Kidney (tissue), 14 donors: ENCODE measurements around the gene SREBF1. TPM values are rescaled to one million over a fixed set of nuclear protein-coding genes. Genes with fewer than 3 reads are reported as not detected.

Experiments used
- DNase-seq, 5 donors: peaks; one replicate each; pipeline ENCODE4 v3.0.0-alpha.2; 2013 to 2020
- FAIRE-seq: peaks from 2 replicates; lab custom pipeline; 2012; peaks lifted over from hg19 to GRCh38; lab: Jason Lieb, UNC
- H3K27ac ChIP-seq, 2 donors: one replicate each; pipeline ENCODE4 v1.7.0; 2013; ENCODE audit warnings: low read depth in 2 of 2, low read length in 2 of 2, inconsistent platforms in 1 of 2
- H3K27me3 ChIP-seq: one replicate; pipeline ENCODE4 v1.7.1; 2013; ENCODE audit warnings: low read length, inconsistent platforms; ENCODE audit not compliant: control insufficient read depth, insufficient read depth
- H3K36me3 ChIP-seq, 3 donors: one replicate each; pipeline versions ENCODE4 v1.7.0 to v1.7.1; 2013; ENCODE audit warnings: low read length in 3 of 3, control low read depth in 1 of 3, inconsistent platforms in 1 of 3; ENCODE audit not compliant: insufficient read depth in 3 of 3, control insufficient read depth in 2 of 3
- H3K4me1 ChIP-seq, 3 donors: one replicate each; pipeline versions ENCODE4 v1.7.0 to v1.7.1; 2013; ENCODE audit warnings: low read length in 3 of 3, inconsistent platforms in 1 of 3, low read depth in 1 of 3; ENCODE audit not compliant: control insufficient read depth in 2 of 3, insufficient read depth in 2 of 3
- H3K4me3 ChIP-seq, 3 donors: one replicate each; pipeline versions ENCODE4 v1.7.0 to v1.8.1; 2013; ENCODE audit warnings: low read length in 3 of 3, control low read depth in 1 of 3, inconsistent platforms in 1 of 3
- H3K9ac ChIP-seq, 3 donors: one replicate each; pipeline versions ENCODE4 v1.7.0 to v1.7.1; 2013; ENCODE audit warnings: low read length in 3 of 3, control low read depth in 1 of 3, inconsistent platforms in 1 of 3
- H3K9me3 ChIP-seq, 3 donors: one replicate each; pipeline versions ENCODE4 v1.7.0 to v1.7.1; 2013; ENCODE audit warnings: low read length in 3 of 3, control low read depth in 1 of 3, inconsistent platforms in 1 of 3; ENCODE audit not compliant: control insufficient read depth in 2 of 3, insufficient read depth in 1 of 3
- intact Hi-C: fragments of 100-400 bp; cut with DNase I; formaldehyde crosslinking; loops from one replicate; pipeline ENCODE4 v1.11.1; 2022
- polyA plus RNA-seq: library from polyadenylated mRNA; stranded (reverse); fragments of 350-450 nt; fragmentation: Illumina TruSeq; extraction: RNeasy Lipid Tissue Mini Kit (QIAGEN cat#74804); gene quantifications from one replicate; pipeline ENCODE4 v1.2.3, GENCODE V29; 2014; ENCODE audit warnings: low read depth, low replicate concordance; ENCODE audit not compliant: insufficient read depth
- total RNA-seq: library from RNA; stranded (reverse); fragmentation: NEBNext Ultra II Directional; extraction: Animal tissue kit (Norgen Biotek cat#: 25700); gene quantifications from one replicate; pipeline ENCODE4 v1.2.1, GENCODE V29; 2021
- TF ChIP-seq, protein P1 (sequence below): IDR thresholded peaks from 3 replicates; pipeline ENCODE4 v1.5.1; 2012; ENCODE audit warnings: mild to moderate bottlenecking, moderate library complexity, borderline replicate concordance; ENCODE audit not compliant: insufficient read depth; ENCODE audit errors: extremely low read depth
- donor health status: control.
- donor health status: control.
- donor health status: control.
- donor health status: control.
- donor health status: control.
- donor health status: DM: yes; HTN: yes; CAD: no.
- donor health status: Normal renal cell carcinoma (clear cell type).

SREBF1 gene
- total and polyA plus RNA-seq, 2 donors from 2014 or later = 37.6 to 48.3 TPM

DNA sequence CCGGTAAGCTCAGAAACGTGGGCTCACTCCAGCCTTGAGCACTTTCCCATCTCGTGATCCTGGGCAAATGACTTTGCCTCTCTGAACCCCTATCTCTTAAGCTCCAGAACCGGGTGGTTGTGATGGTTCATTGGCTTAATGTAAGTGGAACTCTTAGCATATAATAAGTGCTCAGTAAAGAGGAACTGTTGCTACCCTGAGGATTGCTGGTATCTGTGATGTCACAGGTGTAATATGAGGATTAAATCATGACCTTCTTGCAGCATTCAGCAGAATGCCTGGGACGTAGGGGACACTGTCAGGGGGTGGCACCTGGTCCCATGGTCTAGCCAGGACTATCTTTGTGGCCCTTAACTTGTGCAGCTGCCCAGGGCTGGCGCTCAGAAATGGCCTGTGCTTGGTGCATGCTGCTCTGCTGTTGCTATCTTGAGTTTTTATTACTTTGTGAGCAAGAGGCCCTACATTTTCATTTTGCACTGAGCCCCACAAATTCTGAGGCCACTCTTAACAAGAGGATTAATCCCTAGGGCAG, 68.8 kb downstream of the SREBF1 start:
- TF ChIP-seq, protein P1, sequence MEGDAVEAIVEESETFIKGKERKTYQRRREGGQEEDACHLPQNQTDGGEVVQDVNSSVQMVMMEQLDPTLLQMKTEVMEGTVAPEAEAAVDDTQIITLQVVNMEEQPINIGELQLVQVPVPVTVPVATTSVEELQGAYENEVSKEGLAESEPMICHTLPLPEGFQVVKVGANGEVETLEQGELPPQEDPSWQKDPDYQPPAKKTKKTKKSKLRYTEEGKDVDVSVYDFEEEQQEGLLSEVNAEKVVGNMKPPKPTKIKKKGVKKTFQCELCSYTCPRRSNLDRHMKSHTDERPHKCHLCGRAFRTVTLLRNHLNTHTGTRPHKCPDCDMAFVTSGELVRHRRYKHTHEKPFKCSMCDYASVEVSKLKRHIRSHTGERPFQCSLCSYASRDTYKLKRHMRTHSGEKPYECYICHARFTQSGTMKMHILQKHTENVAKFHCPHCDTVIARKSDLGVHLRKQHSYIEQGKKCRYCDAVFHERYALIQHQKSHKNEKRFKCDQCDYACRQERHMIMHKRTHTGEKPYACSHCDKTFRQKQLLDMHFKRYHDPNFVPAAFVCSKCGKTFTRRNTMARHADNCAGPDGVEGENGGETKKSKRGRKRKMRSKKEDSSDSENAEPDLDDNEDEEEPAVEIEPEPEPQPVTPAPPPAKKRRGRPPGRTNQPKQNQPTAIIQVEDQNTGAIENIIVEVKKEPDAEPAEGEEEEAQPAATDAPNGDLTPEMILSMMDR = no peak
- Histone ChIP-seq H3K4me1 (peaks cover 3 to 36% (median 4%) of the 10 kb centered on the region in 3 donors), H3K9ac (no peak overlapping the region), H3K9me3 (no peaks in the 10 kb centered on the region), H3K36me3 (no peaks in the 10 kb centered on the region), H3K27me3 (no peaks in the 10 kb centered on the region), H3K4me3 (no peak overlapping the region), H3K27ac (peak overlapping the region in 1 of 2 donors; percentile 32)
- FAIRE-seq (no peak), DNase-seq (no peak)
- intact Hi-C loops = no loop called here

DNA sequence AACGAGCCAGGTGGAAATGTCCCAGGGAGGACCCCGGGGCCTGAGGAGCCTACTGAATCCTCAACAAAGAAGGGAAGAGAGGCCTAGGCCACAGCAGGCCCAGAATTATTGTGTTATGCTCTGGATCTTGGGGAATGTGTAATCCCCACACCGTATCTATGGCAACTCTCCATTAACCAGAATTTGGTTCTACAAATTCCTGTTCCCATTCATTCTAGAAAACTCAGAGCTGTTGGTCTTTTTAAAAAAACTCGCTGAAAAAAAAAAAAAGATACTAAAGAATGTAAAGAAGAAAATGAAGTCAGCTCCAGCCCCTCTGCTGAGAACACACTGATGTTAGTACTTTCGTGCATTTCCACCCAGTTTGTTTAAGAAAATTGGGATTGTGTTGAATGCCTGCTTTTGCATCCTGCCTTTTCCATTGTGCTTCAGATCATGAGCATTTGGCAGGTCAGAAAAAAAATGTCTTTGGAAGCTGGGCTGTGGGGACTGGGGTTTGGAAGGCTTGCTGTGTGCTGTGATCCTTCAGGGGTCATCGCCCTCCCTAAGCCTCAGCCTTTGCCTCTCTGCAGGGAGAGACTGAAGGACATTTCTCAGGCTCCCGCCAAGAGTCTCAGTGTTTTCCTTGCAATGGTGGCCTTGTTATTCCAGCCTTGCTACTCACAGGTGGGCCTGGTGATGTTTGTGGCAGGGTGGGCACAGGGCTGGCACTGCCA, 69.5 kb downstream of the SREBF1 start:
- H3K4me3 ChIP-seq = no peak overlapping the region
- FAIRE-seq (no peak), DNase-seq (no peak)
- H3K27ac ChIP-seq = no peak overlapping the region
- H3K36me3 ChIP-seq = no peaks in the 10 kb centered on the region
- TF ChIP-seq, protein P1 = no peak
- H3K9me3 ChIP-seq = no peaks in the 10 kb centered on the region
- no peak overlapping the region for H3K9ac ChIP-seq
- intact Hi-C loops = no loop called here
- peaks cover 3 to 34% (median 4%) of the 10 kb centered on the region in 3 donors for H3K4me1 ChIP-seq
- H3K27me3 ChIP-seq = no peaks in the 10 kb centered on the region

DNA sequence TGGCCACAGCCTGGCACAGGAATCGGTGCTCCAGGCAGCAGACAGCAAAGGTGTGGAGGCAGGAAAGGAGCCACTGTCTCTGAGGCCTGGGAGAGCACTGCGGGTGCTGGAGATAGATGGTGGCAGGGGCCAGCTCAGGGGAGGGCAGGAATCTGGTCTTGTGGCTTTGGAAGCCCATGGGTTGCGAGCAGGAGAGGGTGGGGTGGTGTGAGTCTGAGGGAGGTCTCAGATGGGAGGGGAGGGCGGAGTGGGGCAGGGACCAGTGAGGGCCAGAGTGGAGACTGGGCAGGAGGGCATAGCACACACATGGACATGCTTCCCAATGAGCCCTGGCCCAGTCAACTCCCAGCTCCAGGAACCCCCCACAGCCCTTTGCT, 70.1 kb downstream of the SREBF1 start:
- Histone ChIP-seq H3K9ac (no peak overlapping the region), H3K36me3 (no peaks in the 10 kb centered on the region), H3K4me1 (peaks cover 3 to 32% (median 4%) of the 10 kb centered on the region in 3 donors), H3K9me3 (no peaks in the 10 kb centered on the region), H3K4me3 (no peak overlapping the region), H3K27ac (no peak overlapping the region), H3K27me3 (no peaks in the 10 kb centered on the region)
- no peak for FAIRE-seq
- intact Hi-C loops = no loop called here
- no peak for DNase-seq
- TF ChIP-seq, protein P1 = no peak
